K562 (cell line): ENCODE results near the gene BTN3A1. TPM values are rescaled to one million over a fixed set of nuclear protein-coding genes. Genes with fewer than 3 reads are reported as not detected.

Experiments used
- BACH1 ChIP-seq: fragments of 200-800 bp; sonication (Bioruptor generic); IDR thresholded peaks from 2 replicates; pipeline ENCODE4 v1.6.1; 2016; ENCODE audit warnings: missing genetic modification characterization, missing compliant biosample characterization
- C11orf30 ChIP-seq: fragments of 450-650 bp; IDR thresholded peaks from 2 replicates; pipeline ENCODE4 v1.6.1; 2016; ENCODE audit warnings: low read depth, mild to moderate bottlenecking
- ETV6 ChIP-seq, 3 experiments: fragments of 150-350 bp in 1 of 3; sonication (generic) in 1 of 3; formaldehyde crosslinking in 1 of 3; IDR thresholded peaks; 2 replicates each; pipeline versions ENCODE4 v1.6.1 to v1.8.0; 2014 to 2022; ENCODE audit warnings: borderline replicate concordance in 2 of 3, low read depth in 2 of 3, antibody characterized with exemption in 1 of 3, low read length in 1 of 3, mild to moderate bottlenecking in 1 of 3, missing genetic modification reagents in 1 of 3
- HDAC8 ChIP-seq: fragments of 450-650 bp; IDR thresholded peaks from 2 replicates; pipeline ENCODE4 v1.6.1; 2016; ENCODE audit warnings: mild to moderate bottlenecking, missing genetic modification characterization, moderate library complexity, missing compliant biosample characterization
- JUN ChIP-seq, 2 experiments: sonication (generic) in 1 of 2; formaldehyde crosslinking in 1 of 2; IDR thresholded peaks; 2 replicates each; pipeline versions ENCODE4 v1.6.1 to v1.8.0; 2012 to 2022; ENCODE audit warnings: borderline replicate concordance in 2 of 2, mild to moderate bottlenecking in 2 of 2, improper control_type of control experiment in 1 of 2, low read depth in 1 of 2, low read length in 1 of 2, missing genetic modification reagents in 1 of 2
- JUNB ChIP-seq: fragments of 450-650 bp; formaldehyde crosslinking; conservative IDR thresholded peaks from 2 replicates; pipeline ENCODE4 v1.4.0; 2020; ENCODE audit warnings: mild to moderate bottlenecking
- KDM2B ChIP-seq: fragments of 250-450 bp; sonication (Bioruptor Pico); IDR thresholded peaks from 2 replicates; pipeline ENCODE4 v1.8.0; 2021; ENCODE audit warnings: mild to moderate bottlenecking, moderate library complexity
- NBN ChIP-seq: fragments of 450-650 bp; IDR thresholded peaks from 2 replicates; pipeline ENCODE4 v1.6.1; 2016; ENCODE audit warnings: low read depth, mild to moderate bottlenecking
- ZNF282 ChIP-seq: sonication (generic); formaldehyde crosslinking; IDR thresholded peaks from 2 replicates; pipeline ENCODE4 v1.8.1; 2023; ENCODE audit warnings: missing genetic modification reagents
- ZNF589 ChIP-seq: fragments of 200-800 bp; sonication (Bioruptor generic); IDR thresholded peaks from 2 replicates; pipeline ENCODE4 v1.6.1; 2016; ENCODE audit warnings: low read depth, missing genetic modification characterization, missing compliant biosample characterization
- ZSCAN32 ChIP-seq: fragments of 450-650 bp; formaldehyde crosslinking; IDR thresholded peaks from 2 replicates; pipeline ENCODE4 v1.4.0; 2020; ENCODE audit warnings: mild to moderate bottlenecking, moderate library complexity
- polyA plus RNA-seq, 8 experiments: library from polyadenylated mRNA; depleted of rRNA in 4 of 8; stranded (reverse) in 5 of 8; unstranded in 3 of 8; fragments of >200 nt; fragmentation: Nextera tagmentation in 2 of 8; fragmentation: Illumina TruSeq in 1 of 8; extraction: Ambion mirVana in 2 of 8; extraction: Trizol in 1 of 8; gene quantifications; 2 replicates each; pipeline versions ENCODE4 v1.2.1 to v1.2.3, GENCODE V29; 2011 to 2014; ENCODE audit warnings: inconsistent platforms in 1 of 8, missing spikeins in 1 of 8
- total RNA-seq, 7 experiments: library from RNA; depleted of rRNA in 6 of 7; stranded (reverse); fragments of >200 nt in 6 of 7; fragmentation: Illumina TruSeq in 2 of 7; extraction: Trizol in 2 of 7; gene quantifications; 2 replicates each; pipeline versions ENCODE4 v1.2.1 to v1.2.3, GENCODE V29; 2011 to 2021; ENCODE audit warnings: low replicate concordance in 1 of 7
- TF ChIP-seq, protein P1 (sequence below): sonication (generic); formaldehyde crosslinking; IDR thresholded peaks from 2 replicates; pipeline ENCODE4 v1.8.1; 2022; ENCODE audit warnings: missing genetic modification reagents
- TF ChIP-seq, protein P2 (sequence below): sonication (generic); formaldehyde crosslinking; IDR thresholded peaks from 2 replicates; pipeline ENCODE4 v1.8.0; 2022; ENCODE audit warnings: mild to moderate bottlenecking, missing genetic modification reagents, borderline replicate concordance
- TF ChIP-seq, protein P3 (sequence below): conservative IDR thresholded peaks from 2 replicates; pipeline ENCODE4 v1.6.1; 2011; ENCODE audit warnings: low read depth, mild to moderate bottlenecking, low read length; ENCODE audit not compliant: control insufficient read depth
- TF ChIP-seq, protein P4 (sequence below): sonication (generic); formaldehyde crosslinking; IDR thresholded peaks from 2 replicates; pipeline ENCODE4 v1.8.1; 2023; ENCODE audit warnings: mild to moderate bottlenecking, missing genetic modification reagents
- TF ChIP-seq, protein P5 (sequence below): fragments of 250-450 bp; sonication (Bioruptor Pico); IDR thresholded peaks from 2 replicates; pipeline ENCODE4 v1.8.0; 2021; ENCODE audit warnings: moderate library complexity, mild to moderate bottlenecking, inconsistent platforms
- TF ChIP-seq, protein P6 (sequence below): fragments of 250-450 bp; sonication (Bioruptor Pico); IDR thresholded peaks from 2 replicates; pipeline ENCODE4 v1.8.0; 2022; ENCODE audit warnings: moderate library complexity, mild to moderate bottlenecking, inconsistent platforms

Gene BTN3A1
- total and polyA plus RNA-seq, 9 of the 15 experiments (the other 6 are each of a cell fraction or from before 2014, with no cell fraction given), result 0.84 to 8.5 (median 3.9) TPM

DNA sequence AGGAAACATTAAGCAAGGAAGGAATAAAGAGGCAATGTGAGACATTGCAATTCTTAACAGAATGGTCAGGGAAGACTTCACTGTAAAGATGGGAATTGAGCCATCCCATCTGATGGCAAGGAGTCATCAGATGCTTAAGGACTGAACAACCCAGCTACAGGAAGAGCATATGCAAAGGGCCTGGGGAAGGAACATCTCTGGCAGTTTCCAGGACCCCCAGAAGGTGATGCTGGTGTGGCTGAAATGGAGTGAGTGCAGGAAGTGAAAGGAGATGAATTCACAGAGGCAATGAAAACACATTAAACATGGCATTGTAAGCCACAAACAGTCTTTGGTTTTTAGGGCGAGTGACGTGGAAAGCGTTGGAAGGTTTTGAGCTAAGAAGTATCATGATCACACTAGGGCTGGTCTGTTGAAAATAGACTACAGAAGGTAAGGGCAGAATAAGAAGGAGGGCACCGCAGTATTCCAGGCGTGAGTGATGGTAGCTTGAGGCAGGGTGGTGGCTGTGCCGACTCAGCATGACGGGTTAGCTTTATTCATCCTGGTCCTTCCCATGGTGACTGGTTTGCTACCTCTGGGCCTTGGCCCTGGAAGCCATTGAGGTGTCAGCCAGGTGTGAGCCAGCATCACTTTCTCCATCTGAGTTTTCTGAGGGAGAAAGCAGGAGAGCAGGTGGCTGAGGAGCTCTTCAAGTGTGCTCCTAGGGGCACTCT is 62.5 kb downstream of the BTN3A1 start (continued):
- TF ChIP-seq, protein P1, sequence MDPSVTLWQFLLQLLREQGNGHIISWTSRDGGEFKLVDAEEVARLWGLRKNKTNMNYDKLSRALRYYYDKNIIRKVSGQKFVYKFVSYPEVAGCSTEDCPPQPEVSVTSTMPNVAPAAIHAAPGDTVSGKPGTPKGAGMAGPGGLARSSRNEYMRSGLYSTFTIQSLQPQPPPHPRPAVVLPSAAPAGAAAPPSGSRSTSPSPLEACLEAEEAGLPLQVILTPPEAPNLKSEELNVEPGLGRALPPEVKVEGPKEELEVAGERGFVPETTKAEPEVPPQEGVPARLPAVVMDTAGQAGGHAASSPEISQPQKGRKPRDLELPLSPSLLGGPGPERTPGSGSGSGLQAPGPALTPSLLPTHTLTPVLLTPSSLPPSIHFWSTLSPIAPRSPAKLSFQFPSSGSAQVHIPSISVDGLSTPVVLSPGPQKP, result no peak
- TF ChIP-seq ZNF282 (CRISPR knock-in tag), result no peak
- TF ChIP-seq KDM2B (CRISPR knock-in tag), result no peak
- TF ChIP-seq, protein P2, sequence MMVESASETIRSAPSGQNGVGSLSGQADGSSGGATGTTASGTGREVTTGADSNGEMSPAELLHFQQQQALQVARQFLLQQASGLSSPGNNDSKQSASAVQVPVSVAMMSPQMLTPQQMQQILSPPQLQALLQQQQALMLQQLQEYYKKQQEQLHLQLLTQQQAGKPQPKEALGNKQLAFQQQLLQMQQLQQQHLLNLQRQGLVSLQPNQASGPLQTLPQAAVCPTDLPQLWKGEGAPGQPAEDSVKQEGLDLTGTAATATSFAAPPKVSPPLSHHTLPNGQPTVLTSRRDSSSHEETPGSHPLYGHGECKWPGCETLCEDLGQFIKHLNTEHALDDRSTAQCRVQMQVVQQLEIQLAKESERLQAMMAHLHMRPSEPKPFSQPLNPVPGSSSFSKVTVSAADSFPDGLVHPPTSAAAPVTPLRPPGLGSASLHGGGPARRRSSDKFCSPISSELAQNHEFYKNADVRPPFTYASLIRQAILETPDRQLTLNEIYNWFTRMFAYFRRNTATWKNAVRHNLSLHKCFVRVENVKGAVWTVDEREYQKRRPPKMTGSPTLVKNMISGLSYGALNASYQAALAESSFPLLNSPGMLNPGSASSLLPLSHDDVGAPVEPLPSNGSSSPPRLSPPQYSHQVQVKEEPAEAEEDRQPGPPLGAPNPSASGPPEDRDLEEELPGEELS (CRISPR knock-in tag), result no peak
- TF ChIP-seq BACH1 (tag), result no peak
- TF ChIP-seq C11orf30, result peak; percentile 54
- no peak for TF ChIP-seq JUNB (CRISPR knock-in tag)
- TF ChIP-seq ZNF589, result no peak
- TF ChIP-seq, protein P3, sequence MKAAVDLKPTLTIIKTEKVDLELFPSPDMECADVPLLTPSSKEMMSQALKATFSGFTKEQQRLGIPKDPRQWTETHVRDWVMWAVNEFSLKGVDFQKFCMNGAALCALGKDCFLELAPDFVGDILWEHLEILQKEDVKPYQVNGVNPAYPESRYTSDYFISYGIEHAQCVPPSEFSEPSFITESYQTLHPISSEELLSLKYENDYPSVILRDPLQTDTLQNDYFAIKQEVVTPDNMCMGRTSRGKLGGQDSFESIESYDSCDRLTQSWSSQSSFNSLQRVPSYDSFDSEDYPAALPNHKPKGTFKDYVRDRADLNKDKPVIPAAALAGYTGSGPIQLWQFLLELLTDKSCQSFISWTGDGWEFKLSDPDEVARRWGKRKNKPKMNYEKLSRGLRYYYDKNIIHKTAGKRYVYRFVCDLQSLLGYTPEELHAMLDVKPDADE, result no peak
- no peak for TF ChIP-seq NBN
- no peak for TF ChIP-seq ZSCAN32 (CRISPR knock-in tag)
- TF ChIP-seq ETV6 (IDR thresholded peaks at IDR 0.05; ENCODE audit: borderline replicate concordance in 1 of 2, low read depth in 2 of 2, low read length in 1 of 2), result no peak
- no peak for TF ChIP-seq ETV6 (CRISPR knock-in tag; IDR thresholded peaks at IDR 0.05; ENCODE audit: borderline replicate concordance)
- TF ChIP-seq, protein P4, sequence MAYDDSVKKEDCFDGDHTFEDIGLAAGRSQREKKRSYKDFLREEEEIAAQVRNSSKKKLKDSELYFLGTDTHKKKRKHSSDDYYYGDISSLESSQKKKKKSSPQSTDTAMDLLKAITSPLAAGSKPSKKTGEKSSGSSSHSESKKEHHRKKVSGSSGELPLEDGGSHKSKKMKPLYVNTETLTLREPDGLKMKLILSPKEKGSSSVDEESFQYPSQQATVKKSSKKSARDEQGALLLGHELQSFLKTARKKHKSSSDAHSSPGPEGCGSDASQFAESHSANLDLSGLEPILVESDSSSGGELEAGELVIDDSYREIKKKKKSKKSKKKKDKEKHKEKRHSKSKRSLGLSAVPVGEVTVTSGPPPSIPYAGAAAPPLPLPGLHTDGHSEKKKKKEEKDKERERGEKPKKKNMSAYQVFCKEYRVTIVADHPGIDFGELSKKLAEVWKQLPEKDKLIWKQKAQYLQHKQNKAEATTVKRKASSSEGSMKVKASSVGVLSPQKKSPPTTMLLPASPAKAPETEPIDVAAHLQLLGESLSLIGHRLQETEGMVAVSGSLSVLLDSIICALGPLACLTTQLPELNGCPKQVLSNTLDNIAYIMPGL (CRISPR knock-in tag), result no peak
- no peak for TF ChIP-seq JUN (IDR thresholded peaks at IDR 0.05; ENCODE audit: borderline replicate concordance, low read depth, low read length)
- TF ChIP-seq JUN (CRISPR knock-in tag; IDR thresholded peaks at IDR 0.05; ENCODE audit: borderline replicate concordance), result no peak
- TF ChIP-seq, protein P5, sequence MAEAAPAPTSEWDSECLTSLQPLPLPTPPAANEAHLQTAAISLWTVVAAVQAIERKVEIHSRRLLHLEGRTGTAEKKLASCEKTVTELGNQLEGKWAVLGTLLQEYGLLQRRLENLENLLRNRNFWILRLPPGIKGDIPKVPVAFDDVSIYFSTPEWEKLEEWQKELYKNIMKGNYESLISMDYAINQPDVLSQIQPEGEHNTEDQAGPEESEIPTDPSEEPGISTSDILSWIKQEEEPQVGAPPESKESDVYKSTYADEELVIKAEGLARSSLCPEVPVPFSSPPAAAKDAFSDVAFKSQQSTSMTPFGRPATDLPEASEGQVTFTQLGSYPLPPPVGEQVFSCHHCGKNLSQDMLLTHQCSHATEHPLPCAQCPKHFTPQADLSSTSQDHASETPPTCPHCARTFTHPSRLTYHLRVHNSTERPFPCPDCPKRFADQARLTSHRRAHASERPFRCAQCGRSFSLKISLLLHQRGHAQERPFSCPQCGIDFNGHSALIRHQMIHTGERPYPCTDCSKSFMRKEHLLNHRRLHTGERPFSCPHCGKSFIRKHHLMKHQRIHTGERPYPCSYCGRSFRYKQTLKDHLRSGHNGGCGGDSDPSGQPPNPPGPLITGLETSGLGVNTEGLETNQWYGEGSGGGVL (CRISPR knock-in tag), result no peak
- TF ChIP-seq, protein P6, sequence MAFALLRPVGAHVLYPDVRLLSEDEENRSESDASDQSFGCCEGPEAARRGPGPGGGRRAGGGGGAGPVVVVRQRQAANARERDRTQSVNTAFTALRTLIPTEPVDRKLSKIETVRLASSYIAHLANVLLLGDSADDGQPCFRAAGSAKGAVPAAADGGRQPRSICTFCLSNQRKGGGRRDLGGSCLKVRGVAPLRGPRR (CRISPR knock-in tag), result no peak
- TF ChIP-seq HDAC8 (tag), result no peak
